Testis (tissue), 3 donors: ENCODE data around the gene HPSE2. TPM values are rescaled to one million over a fixed set of nuclear protein-coding genes. Genes with fewer than 3 reads are reported as not detected.

Source experiments
- DNase-seq: peaks from one replicate; pipeline ENCODE4 v3.0.0-alpha.2; 2019
- H3K27ac ChIP-seq, 2 donors: fragments of 200-600 bp; sonication (generic); one replicate each; pipeline ENCODE4 v1.5.1; 2019
- H3K27me3 ChIP-seq: fragments of 200-600 bp; sonication (generic); one replicate; pipeline ENCODE4 v1.5.1; 2019
- H3K36me3 ChIP-seq: fragments of 200-600 bp; sonication (generic); one replicate; pipeline ENCODE4 v1.5.1; 2017; ENCODE audit warnings: low read depth; ENCODE audit errors: missing control alignments
- H3K4me1 ChIP-seq: fragments of 200-600 bp; sonication (generic); one replicate; pipeline ENCODE4 v1.5.1; 2019
- H3K4me3 ChIP-seq, 2 donors: fragments of 200-600 bp; sonication (generic); one replicate each; pipeline ENCODE4 v1.5.1; 2017 to 2019
- H3K9me3 ChIP-seq: fragments of 200-600 bp; sonication (generic); one replicate; pipeline ENCODE4 v1.5.1; 2017
- POLR2A ChIP-seq: fragments of 450-650 bp; IDR thresholded peaks from one replicate; pipeline ENCODE4 v1.6.1; 2017; ENCODE audit warnings: antibody characterized with exemption, mild to moderate bottlenecking, moderate library complexity
- WGBS, 2 donors: methylation state at CpG; one replicate each; pipeline ENCODE4 v1.1.5; 2018; 5-methylcytosine and 5-hydroxymethylcytosine counted together
- intact Hi-C: fragments of 100-400 bp; cut with DNase I; formaldehyde crosslinking; loops from one replicate; pipeline ENCODE4 v1.15.1; 2023; ENCODE audit warnings: low total_unique reads
- polyA plus RNA-seq: library from polyadenylated mRNA; stranded (reverse); fragments of 350-450 nt; fragmentation: Illumina TruSeq; extraction: RNeasy Lipid Tissue Mini Kit (QIAGEN cat#74804); gene quantifications from one replicate; pipeline ENCODE4 v1.2.3, GENCODE V29; 2014; ENCODE audit warnings: low read depth, low replicate concordance; ENCODE audit not compliant: insufficient read depth
- total RNA-seq, 2 donors: library from RNA; depleted of rRNA; stranded (reverse); fragments of >200 nt; gene quantifications; one replicate each; pipeline ENCODE4 v1.2.3, GENCODE V29; 2016
- TF ChIP-seq, protein P1 (sequence below), 3 experiments: fragments of 450-650 bp in 2 of 3; fragments of 200-600 bp in 1 of 3; sonication (generic) in 1 of 3; IDR thresholded peaks; one replicate each; pipeline ENCODE4 v1.5.1; 2016 to 2019; ENCODE audit warnings: antibody characterized with exemption in 3 of 3, mild to moderate bottlenecking in 2 of 3, moderate library complexity in 1 of 3

Gene HPSE2
- total and polyA plus RNA-seq, 3 donors from 2014 or later, result 1.7 to 4.1 (median 2.5) TPM

DNA sequence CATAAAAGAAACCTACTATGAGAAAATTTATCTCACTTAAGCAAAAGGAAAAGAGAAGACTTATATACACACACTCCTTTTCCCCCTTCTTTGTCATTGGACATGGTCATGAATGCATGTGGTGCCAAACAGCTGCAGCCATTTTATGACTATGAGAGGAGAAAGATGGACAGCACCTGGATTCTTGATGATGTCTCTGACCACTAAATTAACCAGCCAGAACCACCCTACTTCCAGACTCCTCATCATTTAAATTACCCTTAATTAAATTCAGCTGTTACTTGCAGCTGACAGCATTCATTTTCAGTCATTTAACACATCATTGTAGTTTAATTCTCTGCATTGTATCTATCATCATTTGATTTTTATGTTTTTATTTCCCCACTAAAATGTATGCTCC is 409.9 kb downstream of the HPSE2 start:
- intact Hi-C loops, result no loop called here
- TF ChIP-seq, protein P1, sequence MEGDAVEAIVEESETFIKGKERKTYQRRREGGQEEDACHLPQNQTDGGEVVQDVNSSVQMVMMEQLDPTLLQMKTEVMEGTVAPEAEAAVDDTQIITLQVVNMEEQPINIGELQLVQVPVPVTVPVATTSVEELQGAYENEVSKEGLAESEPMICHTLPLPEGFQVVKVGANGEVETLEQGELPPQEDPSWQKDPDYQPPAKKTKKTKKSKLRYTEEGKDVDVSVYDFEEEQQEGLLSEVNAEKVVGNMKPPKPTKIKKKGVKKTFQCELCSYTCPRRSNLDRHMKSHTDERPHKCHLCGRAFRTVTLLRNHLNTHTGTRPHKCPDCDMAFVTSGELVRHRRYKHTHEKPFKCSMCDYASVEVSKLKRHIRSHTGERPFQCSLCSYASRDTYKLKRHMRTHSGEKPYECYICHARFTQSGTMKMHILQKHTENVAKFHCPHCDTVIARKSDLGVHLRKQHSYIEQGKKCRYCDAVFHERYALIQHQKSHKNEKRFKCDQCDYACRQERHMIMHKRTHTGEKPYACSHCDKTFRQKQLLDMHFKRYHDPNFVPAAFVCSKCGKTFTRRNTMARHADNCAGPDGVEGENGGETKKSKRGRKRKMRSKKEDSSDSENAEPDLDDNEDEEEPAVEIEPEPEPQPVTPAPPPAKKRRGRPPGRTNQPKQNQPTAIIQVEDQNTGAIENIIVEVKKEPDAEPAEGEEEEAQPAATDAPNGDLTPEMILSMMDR (IDR thresholded peaks at IDR 0.05), result no peak
- TF ChIP-seq POLR2A, result no peak

DNA sequence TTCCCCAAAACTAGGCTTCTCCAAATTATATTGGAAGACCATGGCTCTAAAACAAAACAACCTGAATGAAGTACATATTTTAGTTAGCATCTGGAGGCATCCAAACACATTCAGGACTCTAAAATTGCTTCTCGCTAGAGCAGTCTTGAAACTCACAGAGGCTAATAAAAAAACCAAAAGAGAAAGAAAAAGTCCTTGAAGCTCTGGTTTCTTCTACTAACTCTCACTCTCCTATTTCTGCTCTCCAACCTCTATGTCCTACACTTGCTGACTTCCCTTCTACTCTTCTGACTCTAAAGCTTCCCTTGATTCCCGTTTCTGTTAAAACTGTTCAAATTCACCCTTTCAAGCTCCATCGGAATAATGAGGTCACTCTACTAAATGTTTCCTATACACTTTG is 418.3 kb downstream of the HPSE2 start:
- no peaks in the 10 kb centered on the region for H3K27me3 ChIP-seq
- no peaks in the 10 kb centered on the region for H3K9me3 ChIP-seq
- H3K27ac ChIP-seq, result no peak overlapping the region
- H3K4me1 ChIP-seq, result no peaks in the 10 kb centered on the region
- H3K36me3 ChIP-seq, result no peaks in the 10 kb centered on the region
- intact Hi-C loops, result no loop called here
- 76 to 91% methylated on average over 3 of the region's 3 CpGs for WGBS, 2 donors
- TF ChIP-seq POLR2A, result no peak
- TF ChIP-seq, protein P1 (IDR thresholded peaks at IDR 0.05), result no peak
- DNase-seq, result no peak
- no peak overlapping the region for H3K4me3 ChIP-seq

More for the DNA sequence above, 409.9 kb downstream of the HPSE2 start:
- Histone ChIP-seq H3K27ac (no peak overlapping the region), H3K4me3 (no peak overlapping the region), H3K9me3 (no peaks in the 10 kb centered on the region), H3K4me1 (no peaks in the 10 kb centered on the region), H3K27me3 (no peaks in the 10 kb centered on the region), H3K36me3 (no peaks in the 10 kb centered on the region)
- DNase-seq, result no peak

DNA sequence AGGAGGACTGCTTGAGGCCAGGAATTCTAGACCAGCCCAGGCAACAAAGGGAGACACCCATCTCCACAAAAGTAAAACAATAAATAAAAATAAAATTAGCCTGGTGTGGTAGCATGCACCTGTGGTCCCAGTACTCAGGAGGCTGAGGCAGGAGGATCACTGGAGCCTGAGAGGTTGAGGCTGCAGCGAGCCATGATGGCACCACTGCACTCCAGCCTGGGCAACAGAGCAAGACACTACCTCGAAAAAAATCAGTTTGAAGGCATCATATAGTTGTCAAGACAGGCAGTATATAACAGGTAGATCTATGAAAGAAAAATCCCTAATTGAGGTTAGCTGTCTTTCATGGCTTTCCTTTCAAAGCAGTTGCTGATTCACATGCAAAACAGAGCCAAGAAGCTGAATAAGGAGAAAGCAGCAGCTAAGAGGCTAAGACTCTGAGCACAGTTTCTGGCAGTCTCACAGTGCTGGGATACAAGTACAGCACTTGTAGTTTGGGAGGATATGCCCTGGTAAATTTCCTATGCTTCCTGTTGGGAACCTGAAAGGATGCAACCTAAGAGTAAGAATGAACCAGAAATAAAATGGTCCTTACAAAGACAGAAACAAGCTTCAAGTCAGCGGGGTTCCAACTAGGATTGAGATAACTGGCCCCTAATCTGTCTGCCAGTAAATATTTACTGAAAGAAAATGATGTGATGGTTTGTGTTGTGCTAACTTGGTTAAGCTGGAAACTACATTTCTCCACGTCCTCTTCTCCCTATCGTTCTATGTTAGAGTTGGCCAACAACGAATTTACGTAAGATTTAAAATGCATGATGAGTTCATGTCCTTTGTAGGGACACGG is 420.4 kb downstream of the HPSE2 start:
- Histone ChIP-seq H3K4me1 (no peaks in the 10 kb centered on the region), H3K27ac (no peak overlapping the region), H3K27me3 (no peaks in the 10 kb centered on the region), H3K36me3 (no peaks in the 10 kb centered on the region), H3K4me3 (no peak overlapping the region), H3K9me3 (no peaks in the 10 kb centered on the region)
- intact Hi-C loops, result no loop called here
- TF ChIP-seq POLR2A, result no peak
- TF ChIP-seq, protein P1 (IDR thresholded peaks at IDR 0.05), result no peak
- 79 to 89% methylated on average over 8 of the region's 8 CpGs for WGBS, 2 donors
- no peak for DNase-seq

DNA sequence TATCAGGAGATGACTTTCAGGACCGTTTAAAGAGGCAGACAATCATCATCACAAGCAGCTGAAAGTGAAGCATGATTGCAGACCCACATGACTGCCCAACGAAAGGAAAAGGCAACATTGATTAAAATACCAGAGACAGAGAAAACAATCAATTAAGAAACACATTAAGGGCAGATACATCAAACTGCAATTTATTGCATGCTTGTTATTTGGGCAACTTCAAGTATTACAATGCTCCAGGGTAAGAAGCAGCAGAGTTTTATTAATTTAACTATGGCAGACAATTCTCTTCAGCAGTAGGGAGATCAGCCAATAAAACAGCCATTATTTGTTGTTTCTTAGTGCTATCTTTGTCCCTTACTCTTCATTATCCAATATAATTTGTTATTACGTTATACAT is 421.2 kb downstream of the HPSE2 start:
- H3K36me3 ChIP-seq, result no peaks in the 10 kb centered on the region
- H3K4me1 ChIP-seq, result no peaks in the 10 kb centered on the region
- intact Hi-C loops, result no loop called here
- 26 to 34% methylated on average over 3 of the region's 3 CpGs for WGBS, 2 donors
- no peaks in the 10 kb centered on the region for H3K27me3 ChIP-seq
- no peaks in the 10 kb centered on the region for H3K9me3 ChIP-seq
- DNase-seq, result no peak
- no peak for TF ChIP-seq POLR2A
- H3K4me3 ChIP-seq, result no peak overlapping the region
- no peak overlapping the region for H3K27ac ChIP-seq

DNA sequence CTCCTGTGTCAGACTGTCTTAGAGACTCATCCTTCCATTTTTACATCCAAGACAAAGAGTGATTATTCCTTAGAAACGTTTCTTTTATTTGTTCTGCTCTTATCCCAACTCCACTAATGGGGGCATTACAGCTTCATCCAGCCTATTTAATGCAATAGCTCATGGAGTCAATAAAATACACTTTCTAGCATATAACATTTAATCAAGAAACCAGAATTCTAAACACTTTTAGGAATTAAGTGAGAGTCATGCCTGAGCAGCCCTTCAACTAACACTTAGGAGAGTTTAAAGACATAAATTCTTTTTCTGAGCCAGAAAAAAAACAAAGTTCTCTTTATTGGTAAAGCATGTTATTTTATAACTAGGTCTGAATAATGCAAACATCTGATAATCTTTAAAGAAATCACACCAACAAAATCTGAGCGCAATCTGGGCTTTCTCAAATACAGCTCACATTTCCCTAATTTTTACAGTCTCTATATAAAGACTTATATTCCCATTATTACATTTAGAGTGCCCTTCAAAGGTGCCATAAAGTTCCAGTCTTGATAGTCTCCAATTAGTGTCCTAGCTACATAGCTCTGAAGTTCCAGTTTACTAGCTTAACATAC is 427.3 kb downstream of the HPSE2 start:
- TF ChIP-seq, protein P1 (IDR thresholded peaks at IDR 0.05), result no peak
- TF ChIP-seq POLR2A, result no peak
- intact Hi-C loops, result no loop called here
- Histone ChIP-seq H3K4me3 (no peak overlapping the region), H3K9me3 (no peaks in the 10 kb centered on the region), H3K27me3 (no peaks in the 10 kb centered on the region), H3K36me3 (no peaks in the 10 kb centered on the region), H3K4me1 (no peaks in the 10 kb centered on the region), H3K27ac (no peak overlapping the region)
- DNase-seq, result no peak
- 63 to 69% methylated on average over 2 of the region's 2 CpGs for WGBS, 2 donors
